CD4-positive, alpha-beta T cell treated with Interleukin-21 for 1 hour (primary cell): ENCODE results near the gene ITGB4.
A peak's percentile ranks its signal among the peaks of the same experiment; 100 is the strongest.

Source experiments
- DNase-seq: peaks from one replicate; pipeline ENCODE4 v3.0.0-alpha.2; 2020

ITGB4 gene

GRCh38 chr17:75733471-75733870 is 12.2 kb downstream of the ITGB4 start:
- no peak for DNase-seq

GRCh38 chr17:75734674-75735294 is 13.5 kb downstream of the ITGB4 start:
- DNase-seq = no peak

GRCh38 chr17:75736173-75736835 is 15.0 kb downstream of the ITGB4 start:
- DNase-seq = no peak

- no peak for DNase-seq
Observed at GRCh38 chr17:75737133-75737962, 16.1 kb downstream of the ITGB4 start.

GRCh38 chr17:75738218-75738802 is 17.1 kb downstream of the ITGB4 start:
- DNase-seq = no peak

GRCh38 chr17:75739174-75739573 is 17.9 kb downstream of the ITGB4 start:
- DNase-seq = no peak

GRCh38 chr17:75739801-75740200 is 18.5 kb downstream of the ITGB4 start:
- DNase-seq = no peak

- no peak for DNase-seq
Observed at GRCh38 chr17:75740215-75740614, 19.0 kb downstream of the ITGB4 start.

- DNase-seq = no peak
Observed at GRCh38 chr17:75740631-75741077, 19.4 kb downstream of the ITGB4 start.

- no peak for DNase-seq
Observed at GRCh38 chr17:75742337-75742736, 21.1 kb downstream of the ITGB4 start.

- DNase-seq = no peak
Observed at GRCh38 chr17:75743625-75744206, 22.5 kb downstream of the ITGB4 start.

GRCh38 chr17:75748706-75749105 is 27.4 kb downstream of the ITGB4 start:
- DNase-seq = no peak

GRCh38 chr17:75749545-75750389 is 28.5 kb downstream of the ITGB4 start:
- DNase-seq = peak; percentile 85

GRCh38 chr17:75750661-75751423 is 29.6 kb downstream of the ITGB4 start:
- DNase-seq = no peak

GRCh38 chr17:75751676-75752404 is 30.6 kb downstream of the ITGB4 start:
- no peak for DNase-seq

- DNase-seq = no peak
Observed at GRCh38 chr17:75752405-75752709, 31.1 kb downstream of the ITGB4 start.

- no peak for DNase-seq
Observed at GRCh38 chr17:75752802-75753513, 31.7 kb downstream of the ITGB4 start.

GRCh38 chr17:75753514-75754377 is 32.5 kb downstream of the ITGB4 start:
- peak; percentile 75 for DNase-seq
